Prostate gland (tissue), 2 donors: ENCODE results near the gene FIBCD1.

Experiments
- CTCF ChIP-seq, 4 experiments: fragments of 200-600 bp in 2 of 4; fragments of 450-650 bp in 2 of 4; sonication (generic) in 2 of 4; IDR thresholded peaks; 1 replicate in 3 of 4; 2 replicates in 1 of 4; pipeline ENCODE4 v1.5.1; 2016 to 2019; ENCODE audit warnings: antibody characterized with exemption in 4 of 4, mild to moderate bottlenecking in 2 of 4, moderate library complexity in 2 of 4
- POLR2A ChIP-seq: fragments of 450-650 bp; IDR thresholded peaks from one replicate; pipeline ENCODE4 v1.6.1; 2016; ENCODE audit warnings: antibody characterized with exemption, mild to moderate bottlenecking

- TF ChIP-seq CTCF (IDR thresholded peaks at IDR 0.05) (no peak), POLR2A (no peak)
Measured at GRCh38 chr9:130854835-130855234, 84.2 kb downstream of the FIBCD1 start.
